OCI-M2 (cell line): Measurements from ENCODE around the gene PDGFRB.

ENCODE experiments used
- DNase-seq: peaks from one replicate; lab custom pipeline; 2025; ENCODE audit not compliant: unreplicated experiment; lab: John Stamatoyannopoulos, UW

Gene PDGFRB

DNA sequence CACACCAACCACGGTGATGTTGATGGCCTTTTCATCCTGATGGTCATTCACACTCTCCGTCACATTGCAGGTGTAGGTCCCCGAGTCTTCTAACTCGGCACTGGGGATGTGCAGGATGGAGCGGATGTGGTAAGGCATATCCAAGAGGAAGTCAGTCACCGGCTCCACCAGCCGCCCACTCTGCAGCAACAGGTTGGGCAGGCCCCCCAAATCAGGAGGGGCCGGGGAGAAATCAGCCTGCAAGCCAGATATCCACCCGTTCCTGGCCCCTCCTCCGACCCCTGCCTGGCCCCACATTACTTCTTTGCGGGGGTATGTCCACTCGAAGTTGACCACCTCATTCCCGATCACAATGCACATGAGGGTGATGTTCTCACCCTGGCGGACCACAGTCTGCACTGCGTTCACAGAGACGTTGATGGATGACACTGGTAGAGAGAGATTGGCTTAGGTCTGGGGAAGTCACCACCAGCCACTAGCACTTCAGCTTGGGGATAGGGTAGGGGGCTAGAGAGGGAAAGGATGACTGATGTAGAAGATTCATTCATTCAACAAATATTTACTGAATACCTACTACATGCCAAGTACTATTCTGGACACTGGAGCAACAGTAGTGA, 22.0 kb downstream of the PDGFRB start:
- no peak for DNase-seq

DNA sequence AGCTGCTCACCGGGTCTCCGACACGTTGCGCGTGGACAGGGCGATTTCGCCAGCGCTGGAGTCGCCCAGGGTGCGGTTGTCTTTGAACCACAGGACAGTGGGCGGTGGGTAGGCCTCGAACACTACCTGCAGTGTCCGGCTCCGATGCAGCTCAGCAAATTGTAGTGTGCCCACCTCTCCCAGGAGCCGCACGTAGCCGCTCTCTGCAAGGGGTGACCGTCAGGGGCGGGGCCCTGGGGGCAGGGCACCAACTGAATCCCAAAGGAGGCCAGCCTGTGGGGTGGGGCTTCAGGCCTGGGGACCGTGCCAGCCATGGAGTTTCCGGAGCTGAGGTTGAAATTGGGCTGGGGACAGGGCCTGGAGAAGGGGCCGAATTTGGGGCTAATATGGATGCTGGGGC, 22.9 kb downstream of the PDGFRB start:
- DNase-seq: no peak

- no peak for DNase-seq
These were observed 23.5 kb downstream of the PDGFRB start for GRCh38 chr5:150131978-150132694.

- DNase-seq: no peak
These were observed 24.2 kb downstream of the PDGFRB start for GRCh38 chr5:150131461-150131860.

DNA sequence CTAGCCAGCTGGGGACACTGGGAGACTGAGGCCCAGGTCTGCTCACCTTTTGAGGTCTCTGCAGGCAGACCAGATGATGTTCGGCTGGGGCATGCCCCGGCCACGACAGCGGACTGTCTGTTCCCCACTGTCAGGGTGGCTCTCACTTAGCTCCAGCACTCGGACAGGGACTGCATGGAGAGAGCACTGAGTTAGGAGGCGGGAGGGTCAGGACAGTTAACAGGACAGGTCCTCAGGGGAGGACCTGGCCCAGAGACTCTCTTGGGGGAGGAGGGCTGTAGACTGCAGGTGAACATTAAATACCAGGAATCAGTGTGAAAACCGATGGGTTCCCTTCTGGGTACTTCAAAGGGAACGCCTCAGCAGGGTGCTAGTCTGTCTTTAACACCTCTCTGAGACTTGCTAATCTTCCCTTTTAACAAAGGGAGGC, 25.1 kb downstream of the PDGFRB start:
- DNase-seq: no peak

DNA sequence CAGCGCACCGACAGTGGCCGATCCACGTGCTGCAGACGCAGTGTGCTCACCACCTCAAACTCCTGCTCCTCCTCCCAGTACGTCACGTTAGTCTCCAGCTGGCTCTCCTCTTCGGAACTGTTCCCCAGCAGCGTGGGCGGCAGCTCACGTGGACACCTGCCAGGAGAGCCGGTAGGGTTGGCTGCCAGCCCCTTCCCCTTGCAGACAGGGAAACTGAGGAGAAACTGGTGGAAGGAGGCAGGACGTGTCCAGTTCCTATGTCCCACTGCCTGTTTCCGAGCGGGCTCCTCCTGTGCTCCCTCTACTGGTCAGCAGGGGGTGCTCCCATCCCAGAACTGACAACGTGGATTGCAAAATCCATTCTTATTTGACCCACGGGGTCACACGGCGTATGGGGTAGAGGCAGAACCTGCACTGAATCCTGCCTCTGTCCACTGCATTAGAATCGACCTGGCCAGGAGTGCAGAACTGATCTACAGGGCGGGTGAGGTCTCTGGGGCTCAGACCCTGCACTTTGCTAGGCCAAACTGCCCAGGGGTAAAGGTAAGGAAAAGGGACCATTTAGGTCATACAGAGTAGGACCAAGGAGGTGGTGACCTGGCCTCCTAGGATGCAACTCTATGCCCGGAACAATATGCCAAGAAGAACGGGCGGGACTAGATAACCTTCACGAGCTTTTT, 25.7 kb downstream of the PDGFRB start:
- no peak for DNase-seq

GRCh38 chr5:150129454-150129812, 26.2 kb downstream of the PDGFRB start:
- no peak for DNase-seq

- no peak for DNase-seq
These were observed 28.8 kb downstream of the PDGFRB start for GRCh38 chr5:150126921-150127265.

DNA sequence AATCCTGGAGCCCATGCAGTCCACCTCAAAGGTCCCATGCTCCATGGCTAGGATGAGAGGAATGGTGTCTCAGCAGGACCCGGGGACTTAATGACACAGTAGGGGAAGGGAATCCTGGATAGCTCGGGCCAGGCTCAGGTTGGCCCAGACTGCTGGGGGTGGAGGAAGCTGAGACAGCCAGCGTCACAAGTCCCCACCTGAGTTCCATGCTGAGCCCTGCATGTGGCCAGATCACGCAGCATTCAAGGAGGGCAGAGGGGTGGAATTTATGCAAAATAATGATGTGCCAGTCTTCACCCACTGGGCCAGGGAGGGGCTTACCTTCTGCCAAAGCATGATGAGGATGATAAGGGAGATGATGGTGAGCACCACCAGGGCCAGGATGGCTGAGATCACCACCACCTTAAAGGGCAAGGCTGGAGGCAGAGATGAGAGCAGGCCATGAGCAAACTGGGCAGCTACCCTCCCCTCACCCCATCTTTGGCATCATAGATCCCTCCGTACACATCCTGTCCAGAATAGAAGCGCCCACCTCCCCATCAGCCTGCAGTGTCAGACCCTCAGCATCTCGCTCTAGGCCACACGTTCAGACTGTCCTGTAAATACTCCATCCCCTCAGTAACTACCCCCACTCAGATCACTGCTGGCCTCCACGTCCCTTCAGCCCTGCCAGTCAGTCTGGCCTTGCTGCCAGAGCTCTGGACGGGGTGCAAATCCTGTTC, 29.3 kb downstream of the PDGFRB start:
- DNase-seq: no peak

- no peak for DNase-seq
These were observed 30.3 kb downstream of the PDGFRB start for GRCh38 chr5:150125334-150125733.

DNA sequence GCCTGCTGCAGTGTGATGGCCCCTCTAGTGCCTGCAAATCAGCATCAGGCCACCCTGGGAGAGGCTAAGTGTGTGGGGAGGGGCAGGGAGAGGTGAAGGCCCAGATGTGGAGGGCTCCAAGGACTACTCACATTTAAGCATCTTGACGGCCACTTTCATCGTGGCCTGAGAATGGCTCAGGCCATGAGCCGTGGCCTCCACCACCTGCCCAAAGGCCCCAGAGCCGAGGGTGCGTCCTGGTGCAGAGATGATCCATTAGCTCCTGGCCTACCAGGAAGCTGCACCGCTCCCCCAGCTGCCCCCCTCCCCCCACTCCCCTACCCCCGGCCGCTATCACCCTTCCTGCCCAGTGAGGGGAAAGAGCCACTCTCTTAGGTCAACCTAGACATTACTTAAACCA, 31.0 kb downstream of the PDGFRB start:
- no peak for DNase-seq

DNA sequence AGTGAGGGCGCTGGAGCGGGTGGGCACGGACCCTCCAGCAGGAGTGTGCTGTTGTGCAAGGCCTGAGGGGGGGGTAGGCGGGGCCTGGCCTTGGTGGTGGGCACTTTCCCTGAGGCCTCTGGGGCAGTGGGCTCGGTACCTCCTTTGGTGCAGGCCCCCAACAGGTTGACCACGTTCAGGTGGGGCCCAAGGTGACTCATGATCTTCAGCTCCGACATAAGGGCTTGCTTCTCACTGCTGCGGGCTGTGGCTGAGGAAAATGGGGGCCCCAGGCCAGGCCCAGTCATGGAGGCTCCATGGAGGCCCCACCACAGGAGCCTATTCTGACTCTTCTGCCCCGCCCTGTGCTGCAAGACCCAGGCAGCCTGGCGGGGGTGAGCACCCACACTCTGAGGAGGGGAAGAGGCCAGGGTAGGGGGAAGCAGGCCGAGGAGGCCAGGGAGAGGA, 31.5 kb downstream of the PDGFRB start:
- DNase-seq: no peak

- no peak for DNase-seq
These were observed 32.1 kb downstream of the PDGFRB start for GRCh38 chr5:150123542-150123941.

GRCh38 chr5:150122536-150123481, 32.8 kb downstream of the PDGFRB start:
- no peak for DNase-seq

- no peak for DNase-seq
These were observed 33.5 kb downstream of the PDGFRB start for GRCh38 chr5:150122158-150122510.

- DNase-seq: no peak
These were observed 34.0 kb downstream of the PDGFRB start for GRCh38 chr5:150121448-150122157.

- no peak for DNase-seq
These were observed 34.8 kb downstream of the PDGFRB start for GRCh38 chr5:150120617-150121447.

DNA sequence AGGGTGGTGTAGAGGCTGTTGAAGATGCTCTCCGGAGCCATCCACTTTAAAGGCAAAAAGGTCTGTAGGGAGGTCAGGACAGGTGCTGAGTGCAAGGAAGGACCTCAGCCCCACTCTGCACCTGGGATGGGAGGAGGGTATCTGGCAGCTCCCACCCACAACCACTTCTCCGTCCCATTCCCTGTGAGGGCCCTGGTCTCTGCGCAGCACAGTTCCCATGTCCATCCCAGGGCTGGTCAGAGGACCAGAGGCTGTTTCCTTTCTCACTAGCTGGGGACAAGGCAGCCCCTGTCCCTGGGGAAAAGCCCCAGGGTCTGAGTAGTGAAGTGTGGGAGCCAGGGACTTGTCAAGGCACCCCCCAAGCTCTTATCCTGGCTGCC, 35.6 kb downstream of the PDGFRB start:
- DNase-seq: no peak

DNA sequence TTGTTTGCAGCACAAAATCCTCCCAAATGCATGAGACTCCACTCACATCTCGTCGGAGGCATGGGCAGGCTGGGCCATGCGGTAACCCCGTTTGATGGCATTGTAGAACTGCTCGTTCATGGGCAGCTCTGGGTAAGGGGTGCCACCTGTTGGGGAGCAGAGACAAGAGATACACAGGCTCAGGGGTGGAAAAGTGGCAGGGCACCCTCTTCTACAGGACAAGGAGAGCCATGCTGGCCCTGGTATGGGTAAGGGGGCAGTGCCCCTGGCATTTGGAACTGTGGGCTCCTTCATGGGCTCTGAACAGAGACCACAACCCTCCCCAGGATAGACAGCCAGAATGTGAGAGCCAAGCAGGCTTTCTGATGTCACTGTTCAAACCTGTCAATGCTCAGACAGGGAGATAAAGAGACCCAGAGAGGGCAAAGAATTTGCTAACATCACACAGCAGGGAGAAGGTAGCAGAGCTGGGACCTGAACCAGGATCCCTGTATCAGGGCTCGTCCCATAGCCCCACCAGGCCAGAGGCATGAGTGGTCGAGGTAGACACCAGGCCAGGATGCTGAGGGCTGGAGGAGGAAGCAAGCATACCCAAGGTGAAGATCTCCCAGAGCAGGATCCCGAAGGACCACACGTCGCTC, 36.1 kb downstream of the PDGFRB start:
- no peak for DNase-seq
